GM21528 (cell line): Measurements from ENCODE around the gene COQ2.
A peak's percentile ranks its signal among the peaks of the same experiment; 100 is the strongest.

Experiments
- ATAC-seq: cut with Tn5 transposase; IDR thresholded peaks from one replicate; pipeline ENCODE4 v1.9.1; 2021; ENCODE audit warnings: mild to moderate bottlenecking, moderate library complexity; ENCODE audit not compliant: unreplicated experiment, low FRiP score

COQ2 gene

GRCh38 chr4:83219344-83220331 lies 65.0 kb downstream of the COQ2 start:
- no peak for ATAC-seq

GRCh38 chr4:83217721-83218522 lies 66.7 kb downstream of the COQ2 start:
- ATAC-seq, result peak; percentile 79

GRCh38 chr4:83216959-83217683 lies 67.5 kb downstream of the COQ2 start:
- ATAC-seq, result no peak

- ATAC-seq, result no peak
These were observed 70.5 kb downstream of the COQ2 start for GRCh38 chr4:83214079-83214478.
